ENCODE measurements around the gene TBX15.

TBX15 gene

GRCh38 chr1:118841521-118841920, 146.6 kb downstream of the TBX15 start:
- no peak for DNase-seq (ENCODE audit: low read depth)
- no peak for TF ChIP-seq CTCF (conservative IDR thresholded peaks at IDR 0.05; ENCODE audit: low read length)
- no peak overlapping the region for H3K4me3 ChIP-seq (ENCODE audit: low read length)
